Small intestine (tissue), 4 donors: Measurements from ENCODE around the gene HOXB7. TPM values are rescaled to one million over a fixed set of nuclear protein-coding genes. Genes with fewer than 3 reads are reported as not detected.

Experiments used
- polyA plus RNA-seq, 4 donors: library from polyadenylated mRNA; stranded (reverse) in 3 of 4; unstranded in 1 of 4; fragments of 200-250 nt in 3 of 4; fragments of 120-200 nt in 1 of 4; gene quantifications; one replicate each; pipeline versions ENCODE4 v1.2.1 to v1.2.3, GENCODE V29; 2013
- donor health status: healthy with polysubstance abuse.
- donor health status: Bipolar disorder and iron deficiency.
- donor health status: healthy.

The HOXB7 gene
- polyA plus RNA-seq, 4 donors, result 4.3 to 13.9 (median 4.9) TPM; not detected in 1

Other genes starting within 250 kb of the HOXB7 start
- 1 to 10 TPM; 1.8 to 8.1 (median 2.1) TPM for gene SKAP1, start 180.8 kb downstream of the HOXB7 start, polyA plus RNA-seq
- gene HOXB1, start 80.0 kb downstream of the HOXB7 start, polyA plus RNA-seq, result not detected
- 1 to 10 TPM in 3 of 4 donors, under 1 TPM in 1; 0.89 to 9.5 (median 6.2) TPM for gene HOXB2, start 65.9 kb downstream of the HOXB7 start, polyA plus RNA-seq
- 1 to 10 TPM in 2 of 4 donors, under 1 TPM in 1, not detected in 1; 0.27 to 3.1 (median 2.2) TPM for gene HOXB4, start 32.7 kb downstream of the HOXB7 start, polyA plus RNA-seq
- 10 to 100 TPM in 1 of 4 donors, 1 to 10 TPM in 2, not detected in 1; 1.4 to 19.6 (median 5.7) TPM for gene HOXB3, start 20.8 kb downstream of the HOXB7 start, polyA plus RNA-seq
- gene HOXB5, start 17.2 kb downstream of the HOXB7 start, polyA plus RNA-seq, result 1 to 10 TPM in 2 of 4 donors, not detected in 2; 5.8 to 9.8 TPM
- gene HOXB6, start 6.0 kb downstream of the HOXB7 start, polyA plus RNA-seq, result 10 to 100 TPM in 1 of 4 donors, 1 to 10 TPM in 2, under 1 TPM in 1; 0.45 to 17.5 (median 4.0) TPM
- 1 to 10 TPM in 1 of 4 donors, under 1 TPM in 1, not detected in 2; 0.12 to 2.9 TPM for gene HOXB8, start 4.3 kb upstream of the HOXB7 start, polyA plus RNA-seq
- 10 to 100 TPM in 1 of 4 donors, under 1 TPM in 2, not detected in 1; 0.07 to 16.7 (median 0.54) TPM for gene HOXB9, start 15.3 kb upstream of the HOXB7 start, polyA plus RNA-seq
- gene PRAC1, start 111.5 kb upstream of the HOXB7 start, polyA plus RNA-seq, result not detected
- not detected for gene PRAC2, start 112.2 kb upstream of the HOXB7 start, polyA plus RNA-seq
- under 1 TPM in 1 of 4 donors, not detected in 3; 0.22 TPM for gene HOXB13, start 117.7 kb upstream of the HOXB7 start, polyA plus RNA-seq
- gene TTLL6, start 206.2 kb upstream of the HOXB7 start, polyA plus RNA-seq, result 1 to 10 TPM; 1.6 to 4.2 (median 2.9) TPM
- gene CALCOCO2, start 220.0 kb upstream of the HOXB7 start, polyA plus RNA-seq, result 100 to 1,000 TPM in 1 of 4 donors, 10 to 100 TPM in 3; 72.1 to 170 (median 87.8) TPM